ENCODE data around the gene SLC25A21. TPM values are rescaled to one million over a fixed set of nuclear protein-coding genes. Genes with fewer than 3 reads are reported as not detected.
"Not testable (repeated sequence)": the region's sequence is repeated elsewhere in the genome, so short reads cannot be mapped to it uniquely, and the experiment has no call there.

The SLC25A21 gene
- total RNA-seq, 1 donor from 2014 or later = 0.78 TPM

- ATAC-seq (ENCODE audit: poor library complexity) (no peak), DNase-seq (no peak)
- intact Hi-C loops (cut with DNase I) = no loop called here
Measured at GRCh38 chr14:36869125-36869524, 303.3 kb downstream of the SLC25A21 start.

GRCh38 chr14:36866867-36867266, 305.5 kb downstream of the SLC25A21 start:
- intact Hi-C loops (cut with DNase I) = no loop called here
- ATAC-seq (ENCODE audit: poor library complexity) (no peak), DNase-seq (no peak)

- intact Hi-C loops (cut with DNase I) = no loop called here
- DNase-seq = no peak
- ATAC-seq (ENCODE audit: poor library complexity) = no peak
Measured at GRCh38 chr14:36863271-36863670, 309.1 kb downstream of the SLC25A21 start.

GRCh38 chr14:36862237-36862636, 310.2 kb downstream of the SLC25A21 start:
- ATAC-seq (ENCODE audit: poor library complexity); intact Hi-C loops (cut with DNase I): not testable (repeated sequence)

GRCh38 chr14:36860831-36861230, 311.6 kb downstream of the SLC25A21 start:
- ATAC-seq (ENCODE audit: poor library complexity) (no peak), DNase-seq (no peak)
- intact Hi-C loops (cut with DNase I) = no loop called here

More at GRCh38 chr14:36862237-36862636, 310.2 kb downstream of the SLC25A21 start:
- not testable (repeated sequence) for DNase-seq

GRCh38 chr14:36859119-36859518, 313.3 kb downstream of the SLC25A21 start:
- no peak for DNase-seq
- intact Hi-C loops (cut with DNase I) = no loop called here

GRCh38 chr14:36857842-36858445, 314.5 kb downstream of the SLC25A21 start:
- DNase-seq (no peak), ATAC-seq (ENCODE audit: poor library complexity) (peak; percentile 73)
- intact Hi-C loops (cut with DNase I) = no loop called here

More at GRCh38 chr14:36859119-36859518, 313.3 kb downstream of the SLC25A21 start:
- ATAC-seq (ENCODE audit: poor library complexity) = peak; percentile 22

GRCh38 chr14:36857136-36857535, 315.3 kb downstream of the SLC25A21 start:
- intact Hi-C loops (cut with DNase I) = no loop called here
- ATAC-seq (ENCODE audit: poor library complexity) = no peak
- DNase-seq = no peak

GRCh38 chr14:36856095-36856878, 316.1 kb downstream of the SLC25A21 start:
- intact Hi-C loops (cut with DNase I) = no loop called here
- ATAC-seq (ENCODE audit: poor library complexity) (no peak), DNase-seq (no peak)

- ATAC-seq (ENCODE audit: poor library complexity) (no peak), DNase-seq (no peak)
- intact Hi-C loops (cut with DNase I) = no loop called here
Measured at GRCh38 chr14:36855396-36855795, 317.0 kb downstream of the SLC25A21 start.

- ATAC-seq (ENCODE audit: poor library complexity) (peak; percentile 68), DNase-seq (peak; percentile 54)
- intact Hi-C loops (cut with DNase I) = no loop called here
Measured at GRCh38 chr14:36852981-36853691, 319.3 kb downstream of the SLC25A21 start.

- intact Hi-C loops (cut with DNase I) = no loop called here
- DNase-seq = no peak
- no peak for ATAC-seq (ENCODE audit: poor library complexity)
Measured at GRCh38 chr14:36848213-36848612, 324.2 kb downstream of the SLC25A21 start.

- intact Hi-C loops (cut with DNase I) = no loop called here
- ATAC-seq (ENCODE audit: poor library complexity) = no peak
- DNase-seq = no peak
Measured at GRCh38 chr14:36847366-36847765, 325.0 kb downstream of the SLC25A21 start.

- intact Hi-C loops (cut with DNase I) = no loop called here
- ATAC-seq (ENCODE audit: poor library complexity) (no peak), DNase-seq (no peak)
Measured at GRCh38 chr14:36845356-36846012, 326.9 kb downstream of the SLC25A21 start.

GRCh38 chr14:36844443-36845195, 327.8 kb downstream of the SLC25A21 start:
- no peak for ATAC-seq (ENCODE audit: poor library complexity)
- intact Hi-C loops (cut with DNase I) = no loop called here
- no peak for DNase-seq

- ATAC-seq (ENCODE audit: poor library complexity) (no peak), DNase-seq (no peak)
- intact Hi-C loops (cut with DNase I) = no loop called here
Measured at GRCh38 chr14:36843410-36843809, 329.0 kb downstream of the SLC25A21 start.

GRCh38 chr14:36835128-36835527, 337.3 kb downstream of the SLC25A21 start:
- DNase-seq = no peak
- ATAC-seq (ENCODE audit: poor library complexity) = no peak
- intact Hi-C loops (cut with DNase I) = no loop called here

- ATAC-seq (ENCODE audit: poor library complexity) (no peak), DNase-seq (no peak)
- intact Hi-C loops (cut with DNase I) = no loop called here
Measured at GRCh38 chr14:36834293-36834692, 338.1 kb downstream of the SLC25A21 start.
